Stimulated activated CD4-positive, alpha-beta T cell treated with anti-CD3 and anti-CD28 coated beads, Interleukin-2, amount 100 ng/mL, for 48 hours (primary cell): ENCODE results near the gene HOXA2.

Source experiments
- DNase-seq, 2 donors: peaks; one replicate each; pipeline ENCODE4 v3.0.0-alpha.2; 2020

Gene HOXA2

DNA sequence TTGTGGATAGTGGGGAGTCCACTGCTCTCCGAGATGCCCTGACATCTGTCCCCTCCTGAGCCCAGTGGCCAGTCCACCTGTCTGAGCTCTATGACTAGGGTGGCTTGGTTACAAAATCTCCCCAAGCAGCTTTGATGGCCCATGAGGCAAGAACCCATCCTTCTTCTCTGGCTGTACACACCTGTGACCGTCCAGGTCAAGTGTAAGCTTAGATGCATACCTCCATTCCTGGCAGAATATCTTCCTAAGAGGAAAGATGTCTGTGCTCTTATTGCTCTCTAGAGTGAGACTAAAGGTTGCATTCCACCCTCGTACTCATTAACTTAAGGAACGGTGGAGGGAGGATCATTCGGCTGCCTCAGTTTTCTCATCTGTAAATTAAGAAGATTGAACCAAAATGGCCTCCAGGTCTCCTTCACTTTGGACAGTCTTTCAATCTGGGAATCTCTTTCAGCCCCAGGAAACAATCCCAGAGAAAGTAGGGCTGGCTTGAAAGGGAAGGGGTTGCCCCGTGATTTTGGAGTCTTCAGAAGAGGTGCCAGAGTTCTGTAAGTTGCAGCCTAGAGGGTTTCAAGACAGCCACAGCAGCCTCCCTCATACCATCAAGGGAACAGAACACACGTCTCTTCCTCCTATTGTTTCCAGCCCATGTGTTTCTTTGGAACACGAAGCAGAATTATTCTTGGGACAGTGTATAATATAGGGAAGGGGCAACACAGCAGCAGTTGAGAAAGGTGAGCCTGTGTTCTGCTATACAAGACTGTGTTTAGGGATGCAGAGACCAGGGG lies 22.6 kb upstream of the HOXA2 start:
- no peak for DNase-seq

DNA sequence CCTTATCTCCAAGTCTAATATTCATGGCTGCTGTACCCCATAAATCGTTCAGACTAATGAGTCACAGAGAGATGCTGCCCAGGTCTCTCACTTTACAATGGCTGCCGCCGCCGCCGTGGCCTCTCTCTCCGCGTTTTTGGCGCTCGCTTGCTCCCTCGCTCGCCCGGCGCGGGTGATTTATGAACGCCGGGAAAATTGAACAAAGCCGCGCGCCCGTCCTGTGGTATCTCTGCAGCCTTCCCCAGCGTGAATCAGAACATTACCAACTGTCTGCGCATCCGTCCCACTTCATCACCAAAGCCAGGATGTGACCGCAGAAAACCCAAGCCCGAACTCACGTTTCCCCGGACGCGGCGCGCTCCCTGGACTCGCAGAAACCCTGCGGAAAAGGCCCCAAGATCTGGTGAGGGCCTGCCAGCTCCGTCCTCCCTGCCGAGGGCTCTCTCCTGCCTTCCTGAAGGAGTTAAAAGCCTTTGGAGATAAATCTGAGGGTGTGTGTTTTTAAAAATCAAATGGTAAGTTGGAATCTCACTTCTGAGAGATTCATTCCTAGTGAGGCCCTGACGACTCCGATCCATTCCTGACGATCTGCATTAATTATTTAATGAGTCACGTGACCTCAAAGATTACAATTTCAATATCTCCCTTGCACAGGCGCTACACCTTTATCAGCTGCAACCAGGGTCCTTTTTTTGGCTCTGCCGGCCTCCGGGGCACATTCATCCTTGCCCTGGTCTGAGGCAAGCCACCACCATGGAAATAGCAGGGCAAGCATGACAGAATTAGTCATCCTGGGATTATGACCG lies 21.8 kb upstream of the HOXA2 start:
- DNase-seq, result no peak

DNA sequence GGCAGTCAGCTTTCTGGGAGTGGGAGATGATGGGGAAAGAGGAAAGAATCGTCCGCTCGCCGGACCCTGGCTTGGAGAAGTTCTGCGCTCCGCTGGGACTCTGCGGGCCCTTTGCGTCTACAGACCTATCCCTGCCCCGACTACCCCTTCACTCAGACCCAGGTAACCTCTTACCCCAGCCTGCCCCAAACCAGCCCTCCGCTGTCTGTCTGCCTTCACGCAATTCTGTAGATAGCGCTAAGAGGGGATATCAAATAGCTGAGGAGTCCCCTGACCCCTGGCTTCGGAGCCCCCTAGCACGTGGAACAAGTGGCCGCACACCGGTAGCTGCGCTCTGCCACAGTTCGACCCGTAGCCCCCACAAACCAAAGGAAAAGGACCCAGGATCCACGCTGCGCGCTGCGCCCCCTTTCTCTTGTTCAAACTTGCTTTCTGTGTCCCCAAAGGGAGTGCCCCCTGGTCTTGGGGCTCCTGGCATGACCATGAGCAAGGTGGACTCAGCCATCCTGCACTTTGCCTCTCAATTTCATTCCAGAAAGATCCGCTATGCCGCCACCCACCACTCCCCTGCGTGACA lies 21.1 kb upstream of the HOXA2 start:
- no peak for DNase-seq

DNA sequence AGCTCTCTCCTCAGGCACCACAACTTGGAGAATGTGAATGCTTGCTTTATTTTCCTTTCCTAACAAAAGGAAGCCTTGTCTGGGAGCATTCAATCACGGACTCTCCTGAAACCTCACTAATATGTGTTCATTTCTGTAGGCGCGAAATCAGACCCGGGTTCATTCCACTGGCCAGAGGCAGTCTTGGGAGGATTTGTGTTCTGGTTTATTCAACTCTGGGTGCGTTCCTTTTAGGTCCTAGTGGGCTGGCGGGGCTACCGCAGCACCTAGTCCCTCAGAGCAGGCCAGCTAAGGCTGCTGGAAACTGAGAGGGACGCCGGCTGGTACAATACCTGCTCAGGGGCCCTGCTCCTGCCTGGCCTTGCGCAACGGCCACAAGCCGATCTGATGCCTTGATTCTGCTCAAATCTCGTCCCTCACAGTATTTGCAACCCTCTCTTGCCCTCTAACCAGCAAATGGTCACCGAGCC lies 20.6 kb upstream of the HOXA2 start:
- DNase-seq, result no peak

DNA sequence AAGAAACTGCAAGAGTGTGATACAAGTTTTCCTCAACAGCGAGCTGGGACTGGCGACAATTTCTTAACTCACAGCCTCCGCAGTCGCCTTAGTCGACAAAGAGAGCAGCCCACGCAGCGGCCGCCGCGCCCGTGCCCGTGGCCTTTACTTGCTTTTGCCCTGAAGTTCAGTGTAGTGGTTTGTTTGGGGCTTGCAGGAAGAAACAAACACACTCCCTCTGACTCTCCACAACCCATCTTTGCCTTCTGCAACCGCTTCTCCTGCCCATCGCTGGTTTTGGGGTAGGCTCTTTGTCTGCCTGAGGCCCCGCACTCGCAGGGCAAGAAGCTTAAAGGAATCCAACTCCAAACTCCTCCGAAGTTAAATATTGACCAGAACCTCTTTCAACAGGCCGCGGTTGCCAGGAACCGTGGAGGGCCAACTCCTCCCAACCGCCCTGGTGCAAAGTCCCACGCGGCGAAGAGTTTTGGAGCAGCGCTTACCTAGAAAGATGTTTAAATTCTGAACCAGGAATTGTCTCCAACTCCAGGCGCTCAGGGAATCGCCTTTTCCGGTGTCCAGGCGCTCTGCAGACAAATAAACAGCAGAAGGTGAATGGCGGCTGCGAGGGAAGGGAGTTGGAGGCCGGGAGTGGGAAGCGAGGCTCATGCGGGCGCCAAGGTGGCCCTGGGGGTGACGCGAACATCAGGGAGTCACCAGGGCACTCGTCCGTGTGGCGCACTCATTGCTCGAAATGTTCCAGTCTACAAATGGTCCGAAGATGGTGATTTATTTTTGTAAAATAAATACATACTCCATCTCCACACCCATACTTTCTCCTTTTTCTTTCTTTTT lies 19.8 kb upstream of the HOXA2 start:
- DNase-seq, result no peak

DNA sequence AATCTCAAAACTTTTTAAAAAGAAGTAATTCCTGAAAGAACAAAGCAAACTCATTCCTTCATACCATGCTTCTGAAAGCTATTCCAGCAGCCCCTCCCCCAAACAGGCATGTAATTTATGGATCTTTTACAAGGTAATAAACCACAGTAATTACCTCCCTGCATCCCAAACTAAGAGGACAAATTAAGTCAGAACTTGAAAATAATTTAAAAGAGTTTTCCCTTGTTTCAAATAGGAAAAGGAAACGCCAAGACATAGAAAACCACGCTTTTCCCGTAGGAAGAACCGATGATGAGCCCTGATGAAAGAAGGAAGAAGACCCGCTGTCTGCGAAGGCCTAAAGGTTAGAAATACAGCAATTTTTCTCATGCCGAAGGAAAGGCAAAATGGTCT lies 19.2 kb upstream of the HOXA2 start:
- no peak for DNase-seq

DNA sequence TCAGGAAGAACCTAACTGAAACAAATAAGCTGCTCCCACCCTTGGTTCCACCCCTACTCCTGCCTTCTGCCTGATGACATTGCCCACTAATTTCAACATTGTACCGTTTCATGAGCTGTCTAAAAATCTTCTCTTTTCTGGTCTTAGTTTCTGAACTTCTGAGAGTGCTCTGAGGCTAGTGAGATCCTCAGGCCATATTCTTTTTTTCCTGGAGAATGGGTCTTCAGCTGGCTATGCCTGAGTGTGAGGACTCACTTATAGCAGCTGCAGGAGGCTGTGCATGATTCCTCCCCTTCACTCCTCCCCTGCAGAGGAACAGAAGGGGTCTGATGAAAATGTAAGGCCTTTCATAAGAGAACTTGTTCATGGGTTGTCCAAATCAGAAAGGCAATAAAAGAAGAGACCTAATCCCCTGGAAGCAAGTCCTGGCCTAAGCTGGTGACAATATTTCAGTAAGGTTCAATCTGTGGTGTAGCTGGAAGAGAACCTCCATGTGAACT lies 17.0 kb upstream of the HOXA2 start:
- DNase-seq, result no peak

DNA sequence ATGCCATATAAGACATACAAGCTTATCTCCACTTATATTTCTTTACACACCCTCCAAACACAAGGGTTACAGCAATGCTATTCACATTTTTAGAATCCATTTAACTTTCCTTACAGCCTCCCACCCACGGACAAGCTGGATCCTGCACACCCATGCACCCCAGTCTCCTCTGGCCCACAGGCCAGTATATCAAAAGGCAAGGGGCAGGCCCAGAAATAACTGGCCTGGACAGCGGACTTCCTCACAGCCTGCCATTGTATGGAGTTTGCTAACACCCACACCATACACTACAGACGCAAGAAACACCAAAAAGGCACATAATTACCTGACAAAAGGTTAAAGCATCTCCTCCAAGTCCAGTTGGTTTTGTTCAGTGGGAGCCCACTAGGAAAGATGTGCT lies 16.1 kb upstream of the HOXA2 start:
- DNase-seq, result no peak

DNA sequence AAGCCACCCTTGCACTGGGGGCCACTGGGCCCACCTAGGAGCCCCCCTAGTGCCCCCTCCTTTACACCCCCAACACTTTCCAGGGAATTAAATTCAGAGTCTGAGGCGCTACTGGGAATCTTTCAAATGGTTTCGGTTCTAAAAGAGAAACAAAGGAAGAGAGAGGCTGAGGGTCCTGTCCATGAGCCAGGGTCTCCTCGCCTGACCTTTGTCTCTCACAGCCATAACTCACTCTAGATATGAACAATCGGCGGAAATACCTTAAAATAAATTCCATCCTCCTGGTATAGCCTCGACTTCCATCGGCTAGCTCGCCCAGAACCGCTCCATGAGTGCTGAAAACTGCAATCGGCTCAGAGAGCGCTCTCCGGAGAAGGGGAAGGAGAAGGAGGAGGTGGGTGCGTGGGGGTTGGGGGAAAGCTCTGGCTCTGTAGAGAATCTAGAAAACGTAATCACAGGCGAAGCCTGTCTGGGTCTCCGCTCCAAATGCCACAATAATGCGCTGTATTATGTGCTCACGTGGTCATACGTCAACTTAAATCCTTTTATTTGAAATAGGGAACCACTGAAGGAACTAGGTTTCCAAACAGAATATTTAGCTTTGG lies 15.5 kb upstream of the HOXA2 start:
- DNase-seq, result no peak

DNA sequence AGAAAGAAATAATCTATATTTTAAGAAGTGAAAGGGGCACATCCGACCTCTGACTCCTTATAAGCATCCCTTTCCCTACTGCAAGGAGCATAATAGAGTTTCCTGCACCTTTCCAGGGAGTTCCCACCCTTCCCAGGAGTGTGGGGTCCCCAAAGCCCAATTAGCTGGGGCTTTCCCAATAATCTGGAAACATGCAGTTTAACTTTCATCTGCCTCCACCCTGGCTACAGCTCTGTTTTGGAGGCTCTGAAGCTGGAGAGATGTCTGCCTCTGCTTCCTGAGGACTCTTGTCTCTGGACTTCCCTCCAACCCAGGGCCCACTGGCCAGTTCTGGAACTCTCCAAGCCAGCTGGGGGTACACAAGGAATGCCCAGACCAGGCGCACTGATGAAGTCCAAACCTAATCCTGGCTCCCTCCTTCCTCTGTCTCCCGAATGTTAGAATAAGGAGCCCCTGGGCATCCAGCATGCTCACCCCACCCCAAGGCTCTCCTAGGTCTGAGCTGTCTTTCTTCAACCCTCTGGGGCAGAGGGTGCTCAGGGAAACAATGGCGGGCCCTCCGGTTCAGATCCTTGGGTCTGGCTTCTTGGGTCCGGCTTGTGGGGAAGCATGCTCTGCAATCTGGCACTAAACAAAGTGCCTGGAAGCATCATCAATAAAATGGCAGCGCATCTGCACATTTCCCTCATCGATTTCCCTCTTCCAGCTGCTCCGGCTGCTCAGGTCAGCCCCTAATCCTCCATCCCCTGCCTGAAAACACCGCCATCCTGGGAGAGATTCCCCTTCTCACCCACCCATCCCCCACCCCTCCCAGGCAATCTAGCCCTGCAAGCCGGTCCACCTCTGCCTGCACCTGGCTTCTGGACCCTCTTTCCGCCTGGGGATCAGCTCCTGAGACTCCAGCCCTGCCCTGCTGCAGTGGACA lies 14.7 kb upstream of the HOXA2 start:
- DNase-seq, result no peak

DNA sequence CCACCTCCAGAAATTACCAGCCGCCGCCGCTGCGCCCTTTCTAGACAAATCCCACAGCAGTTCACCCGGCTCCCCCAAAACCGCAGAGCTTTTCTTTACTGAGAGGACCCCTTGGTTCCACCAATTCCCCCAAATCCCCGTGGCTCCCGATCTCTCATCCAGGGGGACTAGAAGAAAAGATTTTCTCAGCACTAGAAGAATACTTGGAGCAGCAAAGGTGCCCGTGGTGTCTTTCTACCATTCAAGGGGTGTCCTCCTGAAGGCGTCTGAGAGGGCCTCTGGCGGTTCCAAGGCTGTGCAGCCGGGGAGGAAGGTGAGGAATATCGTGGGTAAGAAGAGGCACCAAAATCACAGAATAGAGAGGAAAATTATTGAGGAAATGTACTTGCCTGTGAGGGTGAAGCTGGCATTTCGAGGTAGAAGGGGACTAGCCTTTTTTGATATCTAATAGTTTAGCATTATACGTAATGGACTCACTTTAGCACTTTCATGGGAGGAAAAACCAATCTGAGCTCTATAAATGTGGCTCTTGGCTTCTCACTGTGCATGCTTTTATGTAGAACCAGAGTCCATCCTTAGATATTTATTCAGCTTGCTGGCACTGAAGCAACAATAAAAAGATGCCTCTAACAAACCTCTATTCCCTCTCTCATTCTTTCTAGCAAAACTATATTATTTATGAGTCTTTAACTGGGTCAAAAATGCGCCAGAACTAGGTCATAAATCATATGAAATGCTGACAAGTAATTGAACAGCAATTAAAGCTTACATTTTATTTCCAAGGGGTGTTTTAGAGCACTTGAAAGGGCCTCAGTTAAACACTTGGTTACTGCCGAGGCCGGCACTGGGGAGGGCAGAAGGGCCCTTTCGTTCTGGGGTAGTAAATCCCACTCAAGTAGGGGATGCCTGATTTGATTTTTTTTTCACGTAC lies 13.8 kb upstream of the HOXA2 start:
- no peak for DNase-seq

DNA sequence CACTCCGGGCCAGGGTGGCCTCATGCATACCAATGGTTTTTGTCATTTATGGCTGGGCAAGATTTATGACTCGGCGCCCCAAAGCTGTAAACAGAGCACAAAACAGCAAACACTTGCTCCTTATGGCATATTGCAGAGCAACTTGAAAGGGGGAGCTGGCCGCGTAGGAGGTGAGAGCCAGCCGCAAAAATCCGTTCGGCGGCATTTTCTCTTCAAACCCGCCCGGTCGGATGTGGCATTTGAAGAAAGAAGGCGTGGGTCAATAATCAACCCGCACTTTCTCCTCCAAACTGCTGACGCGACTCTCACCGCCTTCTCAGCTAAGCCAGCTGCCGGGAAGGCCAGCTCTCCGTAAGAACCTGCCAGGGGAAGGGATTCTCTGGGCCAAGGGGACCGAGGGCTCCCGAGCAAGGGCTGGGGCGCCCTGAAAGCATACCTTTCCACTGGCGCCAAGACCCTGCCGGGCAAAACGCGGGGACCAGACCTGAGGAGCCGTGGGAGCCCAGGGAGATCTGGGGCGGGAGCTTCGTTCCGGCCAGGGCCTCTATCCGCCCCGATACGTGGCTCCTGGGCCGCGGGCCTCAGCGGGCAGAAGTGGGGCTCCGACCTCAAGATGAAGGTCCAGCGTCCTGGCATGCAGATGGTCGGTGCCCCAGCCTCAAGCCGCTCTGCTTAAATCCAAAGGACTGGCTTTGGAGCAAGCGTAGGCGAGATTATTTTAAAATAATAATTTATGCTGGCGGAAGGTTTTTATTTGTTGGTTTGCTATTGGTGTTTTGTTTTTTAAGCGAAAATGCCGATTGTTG lies 12.9 kb upstream of the HOXA2 start:
- DNase-seq, result no peak

DNA sequence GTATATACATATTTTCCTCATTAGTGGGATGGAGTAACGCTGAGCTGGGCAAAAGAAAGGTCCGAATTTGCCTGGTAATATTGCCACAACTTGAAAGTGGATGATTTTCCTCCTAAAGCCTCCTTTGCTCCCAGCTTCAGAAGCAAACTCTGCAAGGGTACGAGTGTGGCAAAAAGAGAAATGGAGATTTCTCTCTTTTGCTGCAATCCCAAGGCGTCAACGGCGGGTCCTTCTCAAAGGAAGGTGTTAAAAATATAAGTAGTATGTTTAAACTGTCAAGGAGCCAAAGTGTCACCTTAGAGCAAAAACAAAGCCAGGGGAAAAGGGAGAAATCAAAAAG lies 12.4 kb upstream of the HOXA2 start:
- DNase-seq, result no peak

DNA sequence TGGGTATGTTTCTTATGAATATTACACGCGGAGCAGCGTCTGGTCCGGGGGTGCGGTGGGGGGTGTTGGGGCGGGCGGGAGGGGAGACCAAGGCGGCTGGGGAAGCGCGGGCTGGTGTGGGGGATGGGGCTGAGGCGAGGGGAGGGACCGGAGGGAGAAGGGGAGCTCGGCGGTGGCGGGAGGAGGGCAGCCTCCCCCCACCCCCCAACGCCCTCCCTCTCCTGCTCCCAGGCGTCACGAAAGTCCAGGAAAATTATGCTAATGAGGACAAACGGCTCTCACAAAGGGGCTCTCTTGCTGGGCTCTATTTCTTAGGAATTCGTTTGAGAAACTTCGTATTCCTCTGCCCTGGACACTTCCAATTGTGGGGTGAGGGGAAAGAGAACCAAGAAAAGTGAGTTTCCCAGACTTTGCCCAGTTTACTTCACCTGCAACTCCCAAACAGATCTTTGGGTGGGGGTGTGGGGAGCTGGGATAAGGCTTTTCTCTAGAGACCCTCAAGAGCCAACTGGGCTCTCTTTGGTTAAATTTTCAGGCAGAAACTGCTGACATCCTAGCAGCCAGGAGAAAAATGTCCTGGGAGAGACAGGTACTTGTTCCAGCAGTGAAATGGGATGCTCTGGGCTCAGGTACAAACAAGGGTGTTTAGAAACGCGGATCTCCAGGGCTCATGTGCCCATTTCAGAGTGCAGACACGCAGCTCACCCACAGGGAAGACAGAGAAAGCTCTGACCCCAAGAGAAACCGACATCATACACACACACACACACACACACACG lies 11.7 kb upstream of the HOXA2 start:
- no peak for DNase-seq

DNA sequence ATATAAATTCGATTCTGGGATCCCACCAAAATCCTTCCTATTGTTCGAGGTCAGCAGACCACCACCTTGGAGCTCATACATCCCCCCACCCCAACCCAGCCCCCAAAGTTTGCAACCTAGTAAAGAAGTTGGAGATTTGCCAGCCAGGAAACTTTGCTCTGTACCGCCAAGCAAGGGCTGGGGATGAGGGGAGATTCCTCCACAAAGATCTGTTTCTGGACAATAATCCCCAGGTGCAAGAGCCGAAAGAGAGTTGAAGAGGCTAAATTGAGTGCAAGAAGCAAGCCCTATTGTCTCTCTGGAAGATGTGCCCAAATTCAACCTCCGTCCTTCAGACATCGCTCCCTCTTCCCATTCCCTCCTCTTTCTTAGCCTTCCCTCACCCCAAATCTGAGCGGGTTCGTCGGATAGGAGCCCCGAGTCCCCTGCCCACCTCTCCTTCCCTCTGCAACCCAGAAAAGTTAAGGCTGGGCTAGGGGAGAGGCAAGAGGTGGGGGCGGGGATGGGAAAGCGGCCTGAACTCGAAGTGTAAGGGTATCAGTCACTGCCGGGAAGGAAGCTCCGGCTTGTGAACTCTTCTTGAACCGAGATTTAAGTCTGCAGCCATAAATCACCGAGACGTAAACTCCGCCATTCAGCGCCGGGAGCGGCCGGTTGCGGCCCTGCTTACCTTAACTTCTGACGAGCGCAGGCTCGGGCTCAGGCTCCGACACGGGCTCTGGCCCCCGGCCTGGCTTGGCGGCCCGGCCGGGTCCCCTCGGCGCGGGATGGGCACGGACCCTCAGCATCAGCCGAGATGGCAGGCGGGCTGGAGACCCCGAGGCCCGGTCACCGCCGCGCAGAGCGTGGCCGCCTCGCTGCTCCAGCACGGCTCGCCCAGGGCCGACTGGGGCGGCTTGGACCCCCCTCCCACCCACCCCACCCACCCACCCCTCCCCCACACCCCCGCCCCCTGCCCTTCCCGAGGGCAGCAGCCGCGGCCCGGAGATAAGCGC lies 10.8 kb upstream of the HOXA2 start:
- no peak for DNase-seq

DNA sequence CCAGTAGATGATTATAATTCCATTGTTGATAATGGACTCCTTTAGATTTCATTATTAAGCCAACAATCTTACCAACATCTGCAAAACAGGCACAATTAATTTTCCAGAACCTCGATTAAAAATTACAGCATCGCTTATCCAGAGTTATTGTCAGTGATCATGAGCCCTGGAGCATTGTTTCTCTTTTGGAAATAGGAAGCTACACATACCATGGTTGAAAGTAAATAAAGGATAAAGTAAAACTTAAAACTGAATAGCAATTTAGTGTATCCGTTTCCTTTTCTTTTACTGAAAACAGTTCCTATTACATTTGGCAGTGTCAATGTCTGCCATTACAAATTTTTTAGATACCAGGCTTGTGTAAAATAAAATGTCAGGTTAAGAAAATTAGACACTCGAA lies 9.9 kb upstream of the HOXA2 start:
- DNase-seq, result no peak

DNA sequence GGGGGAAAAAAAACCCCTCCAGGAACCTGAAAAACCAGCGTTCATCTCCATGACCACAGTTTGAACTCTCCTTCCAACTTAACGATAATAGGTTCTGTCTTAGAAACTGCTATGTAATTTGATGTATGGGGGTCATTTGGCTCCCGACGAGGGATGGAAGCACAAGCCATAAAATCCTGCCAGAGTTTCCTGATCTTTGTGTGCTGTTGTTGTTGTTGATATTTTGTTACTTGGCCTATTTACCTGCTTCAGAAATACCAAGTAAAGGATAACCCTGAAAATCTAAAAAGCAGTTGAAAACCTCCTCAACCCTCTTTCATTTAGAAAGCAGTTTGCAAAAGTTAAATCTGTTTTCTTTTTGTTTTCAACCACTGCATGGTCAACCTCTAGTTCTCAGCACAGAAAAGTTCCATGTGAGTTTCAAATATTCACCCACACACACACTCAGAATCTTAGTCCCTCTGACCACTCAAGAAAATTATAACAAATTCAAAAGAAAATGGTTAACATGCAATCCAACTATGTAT lies 9.3 kb upstream of the HOXA2 start:
- DNase-seq, result no peak
